Body of pancreas (tissue), 4 donors: ENCODE results near the gene LYL1.

ENCODE experiments used
- CTCF ChIP-seq, 7 experiments: fragments of 450-650 bp in 4 of 7; fragments of 200-600 bp in 3 of 7; sonication (generic) in 3 of 7; IDR thresholded peaks; one replicate each; pipeline ENCODE4 v1.5.1; 2016 to 2019; ENCODE audit warnings: antibody characterized with exemption in 7 of 7
- POLR2A ChIP-seq, 3 donors: fragments of 450-650 bp; IDR thresholded peaks; one replicate each; pipeline ENCODE4 v1.6.1; 2016; ENCODE audit warnings: antibody characterized with exemption in 3 of 3, mild to moderate bottlenecking in 2 of 3

DNA sequence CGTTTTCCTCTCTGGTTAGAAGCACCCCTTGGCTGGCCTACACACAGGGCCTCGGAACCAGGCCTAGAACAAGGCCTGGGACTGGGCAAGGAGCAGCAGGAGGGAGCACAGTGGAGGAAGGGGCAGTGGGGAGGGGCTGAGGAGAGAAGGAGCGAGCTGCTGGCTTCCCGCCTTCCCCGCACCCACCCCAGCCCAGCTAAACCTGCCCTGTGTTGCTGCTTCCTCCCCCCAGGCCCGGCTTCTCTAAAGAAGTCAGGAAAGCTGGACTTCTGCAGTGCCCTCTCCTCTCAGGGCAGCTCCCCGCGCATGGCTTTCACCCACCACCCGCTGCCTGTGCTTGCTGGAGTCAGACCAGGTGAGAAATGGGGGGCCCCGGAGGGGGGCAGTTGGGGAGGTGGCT lies 24.3 kb downstream of the LYL1 start:
- TF ChIP-seq CTCF (IDR thresholded peaks at IDR 0.05) (no peak), POLR2A (IDR thresholded peaks at IDR 0.05) (no peak)
